ENCODE measurements around the gene KRABD2.
"Not testable (repeated sequence)": the region's sequence is repeated elsewhere in the genome, so short reads cannot be mapped to it uniquely, and the experiment has no call there.

DNA sequence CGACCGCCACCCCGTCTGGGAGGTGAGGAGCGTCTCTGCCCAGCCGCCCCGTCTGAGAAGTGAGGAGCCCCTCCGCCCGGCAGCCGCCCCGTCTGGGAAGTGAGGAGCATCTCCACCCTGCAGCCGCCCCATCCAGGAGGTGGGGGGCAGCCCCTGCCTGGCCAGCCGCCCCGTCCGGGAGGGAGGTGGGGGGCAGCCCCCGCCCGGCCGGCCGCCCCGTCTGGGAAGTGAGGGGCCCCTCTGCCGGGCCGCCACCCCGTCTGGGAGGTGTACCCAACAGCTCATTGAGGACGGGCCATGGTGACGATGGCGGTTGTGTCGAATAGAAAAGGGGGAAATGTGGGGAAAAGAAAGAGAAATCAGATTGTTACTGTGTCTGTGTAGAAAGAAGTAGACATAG is 2.6 kb downstream of the KRABD2 start:
- TF ChIP-seq CTCF (IDR thresholded peaks at IDR 0.05; ENCODE audit: low read depth, low read length, poor library complexity, severe bottlenecking); EZH2phosphoT487 (IDR thresholded peaks at IDR 0.05; ENCODE audit: borderline replicate concordance, low read length): not testable (repeated sequence)
